HL-60 (cell line): ENCODE data around the gene ZSCAN26.

ENCODE experiments used
- DNase-seq, 2 experiments: peaks; one replicate each; pipeline ENCODE4 v3.0.0-alpha.2; 2010 to 2020; ENCODE audit warnings: low read depth in 1 of 2, low spot score in 1 of 2
- H3K27ac ChIP-seq: fragments of 250-450 bp; sonication (Bioruptor Pico); replicated peaks from 2 replicates; pipeline ENCODE4 v1.5.1; 2020; ENCODE audit warnings: mild to moderate bottlenecking, moderate library complexity
- H3K27me3 ChIP-seq: fragments of 250-450 bp; sonication (Bioruptor Pico); 2 replicates; pipeline ENCODE4 v1.5.1; 2021; ENCODE audit warnings: mild to moderate bottlenecking, moderate library complexity; ENCODE audit not compliant: insufficient read depth, poor library complexity, severe bottlenecking
- H3K4me3 ChIP-seq: replicated peaks from 2 replicates; pipeline ENCODE4 v1.5.1; 2011; ENCODE audit warnings: mild to moderate bottlenecking, control low read depth, low read length; ENCODE audit not compliant: insufficient read depth
- CTCF ChIP-seq: IDR thresholded peaks from one replicate; pipeline ENCODE4 v1.5.1; 2011; ENCODE audit warnings: low read length, control low read depth, inconsistent platforms; ENCODE audit not compliant: insufficient read depth
- GABPA ChIP-seq: IDR thresholded peaks from 2 replicates; pipeline ENCODE4 v1.6.1; 2012; ENCODE audit warnings: low read depth
- POLR2AphosphoS5 ChIP-seq: IDR thresholded peaks from 2 replicates; pipeline ENCODE4 v1.6.1; 2012; ENCODE audit warnings: low read depth
- REST ChIP-seq: IDR thresholded peaks from 2 replicates; pipeline ENCODE4 v1.6.1; 2012; ENCODE audit warnings: low read depth; ENCODE audit not compliant: insufficient replicate concordance
- SPI1 ChIP-seq: IDR thresholded peaks from 2 replicates; pipeline ENCODE4 v1.6.1; 2012; ENCODE audit warnings: low read depth, mild to moderate bottlenecking, borderline replicate concordance

The ZSCAN26 gene

GRCh38 chr6:28254121-28254519 is 12.8 kb upstream of the ZSCAN26 start:
- peak in 1 of 2 experiments; percentile 55 for DNase-seq
- Histone ChIP-seq H3K27ac (peak overlapping the region; percentile 69), H3K4me3 (no peak overlapping the region), H3K27me3 (no peaks in the 10 kb centered on the region)
- TF ChIP-seq CTCF (no peak), REST (no peak), POLR2AphosphoS5 (no peak), GABPA (no peak), SPI1 (no peak)

- Histone ChIP-seq H3K27me3 (no peaks in the 10 kb centered on the region), H3K27ac (no peak overlapping the region), H3K4me3 (no peak overlapping the region)
- no peak for DNase-seq
- TF ChIP-seq SPI1 = no peak
- no peak for TF ChIP-seq REST
- TF ChIP-seq CTCF = no peak
- TF ChIP-seq GABPA = no peak
- TF ChIP-seq POLR2AphosphoS5 = no peak
Observed at GRCh38 chr6:28257042-28257441, 9.9 kb upstream of the ZSCAN26 start.

GRCh38 chr6:28258877-28259777 is 7.8 kb upstream of the ZSCAN26 start, which contains the start of gene NKAPL:
Gene NKAPL, plus strand, starts transcription at chr6:28259297. Its CDS starts 75 bp downstream, at chr6:28259372.
- Histone ChIP-seq H3K4me3 (no peak within 1 kb of the TSS), H3K27ac (no peak within 1 kb of the TSS), H3K27me3 (no peaks in the 10 kb centered on the region)
- TF ChIP-seq CTCF (no peak), SPI1 (no peak), GABPA (no peak)
- no peak for DNase-seq

- TF ChIP-seq SPI1 = no peak
- TF ChIP-seq GABPA = no peak
- TF ChIP-seq REST = no peak
- TF ChIP-seq CTCF = no peak
- TF ChIP-seq POLR2AphosphoS5 = no peak
- Histone ChIP-seq H3K27ac (no peak overlapping the region), H3K4me3 (no peak overlapping the region), H3K27me3 (no peaks in the 10 kb centered on the region)
- DNase-seq = no peak
Observed at GRCh38 chr6:28263922-28264321, 3.0 kb upstream of the ZSCAN26 start.
